SU-DHL-6 (cell line): ENCODE results near the gene LAPTM5.

ENCODE experiments used
- H2AFZ ChIP-seq: fragments of 200-600 bp; sonication (generic); 2 replicates; pipeline ENCODE4 v1.6.1; 2014; ENCODE audit warnings: low read depth, mild to moderate bottlenecking, moderate library complexity, mixed read lengths, antibody characterized with exemption, low read length; ENCODE audit not compliant: severe bottlenecking
- H3F3A ChIP-seq: fragments of 200-600 bp; shearing (Covaris generic); 2 replicates; pipeline ENCODE4 v1.6.0; 2016; ENCODE audit warnings: antibody characterized with exemption, mild to moderate bottlenecking; ENCODE audit not compliant: insufficient read depth
- H3K27ac ChIP-seq: fragments of 200-600 bp; sonication (generic); 2 replicates; pipeline ENCODE4 v1.5.1; 2016; ENCODE audit warnings: low read depth, mild to moderate bottlenecking, low read length, moderate library complexity, mixed read lengths
- H3K27me3 ChIP-seq: fragments of 200-600 bp; sonication (generic), shearing (Covaris generic); 2 replicates; pipeline ENCODE4 v1.6.0; 2014; ENCODE audit warnings: mild to moderate bottlenecking, low read length
- H3K36me3 ChIP-seq: fragments of 200-600 bp; sonication (generic); 2 replicates; pipeline ENCODE4 v1.6.1; 2014; ENCODE audit warnings: mild to moderate bottlenecking, low read length, mixed read lengths
- H3K4me2 ChIP-seq: fragments of 300-600, 200-600 bp; shearing (Covaris generic), sonication (generic); 2 replicates; pipeline ENCODE4 v1.6.0; 2014; ENCODE audit warnings: low read length, low read depth, mild to moderate bottlenecking; ENCODE audit not compliant: poor library complexity, severe bottlenecking
- H3K4me3 ChIP-seq: fragments of 200-600 bp; sonication (generic); 2 replicates; pipeline ENCODE4 v1.5.1; 2014; ENCODE audit warnings: antibody characterized with exemption, low read length, mild to moderate bottlenecking, mixed read lengths; ENCODE audit not compliant: insufficient read depth, poor library complexity, severe bottlenecking
- H3K79me2 ChIP-seq: fragments of 200-600 bp; sonication (generic); 2 replicates; pipeline ENCODE4 v1.6.1; 2014; ENCODE audit warnings: mild to moderate bottlenecking, low read length, moderate library complexity; ENCODE audit not compliant: insufficient read depth
- H3K9ac ChIP-seq: fragments of 200-600 bp; sonication (generic); 2 replicates; pipeline ENCODE4 v1.7.0; 2014; ENCODE audit warnings: mild to moderate bottlenecking, low read length
- H3K9me2 ChIP-seq: fragments of 200-600 bp; sonication (generic); replicated peaks from 2 replicates; pipeline ENCODE4 v1.6.1; 2014; ENCODE audit warnings: low read length; ENCODE audit not compliant: insufficient read depth
- H3K9me3 ChIP-seq: fragments of 200-600 bp; sonication (generic); 2 replicates; pipeline ENCODE4 v1.6.1; 2014; ENCODE audit warnings: low read length, mixed read lengths; ENCODE audit not compliant: insufficient read depth
- H4K20me1 ChIP-seq: fragments of 200-600 bp; sonication (generic); 2 replicates; pipeline ENCODE4 v1.6.1; 2014; ENCODE audit warnings: low read depth, mild to moderate bottlenecking, antibody characterized with exemption, low read length, moderate library complexity, mixed read lengths
- CTCF ChIP-seq: fragments of 200-600 bp; sonication (generic); IDR thresholded peaks from one replicate; pipeline ENCODE4 v1.5.1; 2017; ENCODE audit warnings: antibody characterized with exemption, mild to moderate bottlenecking, low read length, moderate library complexity; ENCODE audit not compliant: insufficient read depth, poor library complexity, severe bottlenecking
- EZH2phosphoT487 ChIP-seq: fragments of 200-600 bp; sonication (generic), shearing (Covaris generic); conservative IDR thresholded peaks from 2 replicates; pipeline ENCODE4 v1.6.1; 2018; ENCODE audit warnings: mild to moderate bottlenecking, antibody characterized with exemption, low read length, moderate library complexity, mixed read lengths

Gene LAPTM5

GRCh38 chr1:30728340-30728739 is 29.2 kb downstream of the LAPTM5 start:
- H4K20me1 ChIP-seq: no peaks in the 10 kb centered on the region

GRCh38 chr1:30727824-30728223 is 29.8 kb downstream of the LAPTM5 start:
- Histone ChIP-seq H3K9me3 (no peaks in the 10 kb centered on the region), H4K20me1 (no peaks in the 10 kb centered on the region), H3K9ac (no peak overlapping the region), H3K27ac (no peak overlapping the region), H2AFZ (no peak overlapping the region), H3K4me3 (no peak overlapping the region), H3K9me2 (no peaks in the 10 kb centered on the region), H3F3A (peaks cover 6% of the 10 kb centered on the region), H3K27me3 (no peaks in the 10 kb centered on the region), H3K36me3 (no peaks in the 10 kb centered on the region), H3K79me2 (no peaks in the 10 kb centered on the region), H3K4me2 (no peak overlapping the region)
- TF ChIP-seq CTCF (no peak), EZH2phosphoT487 (no peak)

More at GRCh38 chr1:30728340-30728739, 29.2 kb downstream of the LAPTM5 start:
- TF ChIP-seq EZH2phosphoT487: no peak
- no peak for TF ChIP-seq CTCF
- H2AFZ ChIP-seq: no peak overlapping the region
- no peak overlapping the region for H3K4me2 ChIP-seq
- no peaks in the 10 kb centered on the region for H3K9me2 ChIP-seq
- H3K27me3 ChIP-seq: no peaks in the 10 kb centered on the region
- no peaks in the 10 kb centered on the region for H3K36me3 ChIP-seq
- no peaks in the 10 kb centered on the region for H3K9me3 ChIP-seq
- H3K9ac ChIP-seq: no peak overlapping the region
- H3K79me2 ChIP-seq: no peaks in the 10 kb centered on the region
- peaks cover 11% of the 10 kb centered on the region for H3F3A ChIP-seq
- no peak overlapping the region for H3K27ac ChIP-seq
- H3K4me3 ChIP-seq: no peak overlapping the region

GRCh38 chr1:30726773-30727684 is 30.5 kb downstream of the LAPTM5 start:
- no peak for TF ChIP-seq EZH2phosphoT487
- TF ChIP-seq CTCF: no peak
- no peaks in the 10 kb centered on the region for H4K20me1 ChIP-seq
- H3K27ac ChIP-seq: no peak overlapping the region
- H2AFZ ChIP-seq: no peak overlapping the region
- H3K36me3 ChIP-seq: no peaks in the 10 kb centered on the region
- no peak overlapping the region for H3K4me3 ChIP-seq
- no peaks in the 10 kb centered on the region for H3K27me3 ChIP-seq
- H3K9me2 ChIP-seq: no peaks in the 10 kb centered on the region
- no peak overlapping the region for H3K4me2 ChIP-seq
- H3K79me2 ChIP-seq: no peaks in the 10 kb centered on the region
- H3K9ac ChIP-seq: no peak overlapping the region
- no peaks in the 10 kb centered on the region for H3F3A ChIP-seq
- H3K9me3 ChIP-seq: no peaks in the 10 kb centered on the region
